ENCODE data around the gene HTR6.

GRCh38 chr1:19696820-19697219 is 32.1 kb downstream of the HTR6 start:
- TF ChIP-seq EZH2 (IDR thresholded peaks at IDR 0.05; ENCODE audit: borderline replicate concordance, low read length): no peak
- no peak for TF ChIP-seq CTCF (conservative IDR thresholded peaks at IDR 0.05 in 1 of 2, IDR thresholded peaks at IDR 0.05 in 1 of 2; ENCODE audit: extremely low read depth in 1 of 2, insufficient read depth in 1 of 2, low read depth in 1 of 2, low read length in 2 of 2)
